ENCODE measurements around the gene ARHGEF17. TPM values are rescaled to one million over a fixed set of nuclear protein-coding genes. Genes with fewer than 3 reads are reported as not detected.
A peak's percentile ranks its signal among the peaks of the same experiment; 100 is the strongest.

Gene ARHGEF17
- total RNA-seq, 2 donors from 2014 or later, result 31.0 to 39.0 TPM

DNA sequence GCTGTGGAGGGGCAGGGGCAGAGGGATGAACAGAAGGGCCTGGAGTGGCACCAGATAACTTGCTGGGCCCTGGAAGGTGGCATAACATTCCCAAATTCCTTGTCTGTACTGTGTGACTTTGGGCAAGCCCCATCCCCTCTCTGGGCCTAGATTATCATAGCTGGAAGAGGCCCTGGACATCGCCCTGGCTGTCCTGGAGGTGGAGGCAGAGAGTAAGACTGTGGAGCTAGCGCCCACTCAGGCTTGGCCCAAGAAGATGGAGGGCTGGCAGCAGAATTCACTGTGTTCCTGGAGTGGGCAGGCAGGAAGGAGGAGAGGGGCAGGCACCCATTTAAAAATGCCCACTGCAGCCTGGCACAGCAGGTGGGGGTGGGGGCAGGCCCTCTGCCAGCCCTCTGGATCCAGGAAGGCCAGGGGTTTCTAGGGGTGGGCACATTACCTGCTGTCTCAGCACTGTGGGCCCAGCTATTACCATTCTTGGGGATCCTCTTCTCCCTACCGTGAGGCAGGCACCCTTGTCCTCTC lies 22.6 kb downstream of the ARHGEF17 start:
- H3K4me3 ChIP-seq (ENCODE audit: low read length), result peak overlapping the region; percentile 60
- H3K4me3 Mint-ChIP-seq, result no peak overlapping the region
- peaks cover under 1% of the 10 kb centered on the region for H3K36me3 Mint-ChIP-seq (ENCODE audit: low read depth)
- TF ChIP-seq, protein P1, sequence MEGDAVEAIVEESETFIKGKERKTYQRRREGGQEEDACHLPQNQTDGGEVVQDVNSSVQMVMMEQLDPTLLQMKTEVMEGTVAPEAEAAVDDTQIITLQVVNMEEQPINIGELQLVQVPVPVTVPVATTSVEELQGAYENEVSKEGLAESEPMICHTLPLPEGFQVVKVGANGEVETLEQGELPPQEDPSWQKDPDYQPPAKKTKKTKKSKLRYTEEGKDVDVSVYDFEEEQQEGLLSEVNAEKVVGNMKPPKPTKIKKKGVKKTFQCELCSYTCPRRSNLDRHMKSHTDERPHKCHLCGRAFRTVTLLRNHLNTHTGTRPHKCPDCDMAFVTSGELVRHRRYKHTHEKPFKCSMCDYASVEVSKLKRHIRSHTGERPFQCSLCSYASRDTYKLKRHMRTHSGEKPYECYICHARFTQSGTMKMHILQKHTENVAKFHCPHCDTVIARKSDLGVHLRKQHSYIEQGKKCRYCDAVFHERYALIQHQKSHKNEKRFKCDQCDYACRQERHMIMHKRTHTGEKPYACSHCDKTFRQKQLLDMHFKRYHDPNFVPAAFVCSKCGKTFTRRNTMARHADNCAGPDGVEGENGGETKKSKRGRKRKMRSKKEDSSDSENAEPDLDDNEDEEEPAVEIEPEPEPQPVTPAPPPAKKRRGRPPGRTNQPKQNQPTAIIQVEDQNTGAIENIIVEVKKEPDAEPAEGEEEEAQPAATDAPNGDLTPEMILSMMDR (conservative IDR thresholded peaks at IDR 0.05), result peak; percentile 64
- peaks cover 11% of the 10 kb centered on the region for H3K4me1 ChIP-seq (ENCODE audit: control insufficient read depth, insufficient read depth, low read length)
- peak overlapping the region; percentile 8 for H3K9ac ChIP-seq (ENCODE audit: extremely low read depth, low read length, poor library complexity, severe bottlenecking)
- peak; percentile 77 for DNase-seq
- no peaks in the 10 kb centered on the region for H3K27me3 ChIP-seq (ENCODE audit: control insufficient read depth, insufficient read depth, low read length, poor library complexity, severe bottlenecking)
- H3K9me3 Mint-ChIP-seq, result no peaks in the 10 kb centered on the region
- no peaks in the 10 kb centered on the region for H3K36me3 ChIP-seq (ENCODE audit: control insufficient read depth, insufficient read depth, low read length)
- H3K27ac Mint-ChIP-seq, result peak overlapping the region; percentile 53
- WGBS, 2 experiments (ENCODE audit: insufficient coverage in 1 of 2, insufficient read length in 1 of 2), result 80% methylated on average over 3 of the region's 3 CpGs; no CpG with 5 or more reads in 1 of the 2 experiments
- peaks cover 6% of the 10 kb centered on the region for H3K27me3 Mint-ChIP-seq (ENCODE audit: insufficient read depth)
- H3K4me1 Mint-ChIP-seq, result peaks cover 39% of the 10 kb centered on the region
- peak overlapping the region; percentile 87 for H3K27ac ChIP-seq (ENCODE audit: low read depth, low read length)
- H3K9me3 ChIP-seq (ENCODE audit: control insufficient read depth, low read length), result no peaks in the 10 kb centered on the region

DNA sequence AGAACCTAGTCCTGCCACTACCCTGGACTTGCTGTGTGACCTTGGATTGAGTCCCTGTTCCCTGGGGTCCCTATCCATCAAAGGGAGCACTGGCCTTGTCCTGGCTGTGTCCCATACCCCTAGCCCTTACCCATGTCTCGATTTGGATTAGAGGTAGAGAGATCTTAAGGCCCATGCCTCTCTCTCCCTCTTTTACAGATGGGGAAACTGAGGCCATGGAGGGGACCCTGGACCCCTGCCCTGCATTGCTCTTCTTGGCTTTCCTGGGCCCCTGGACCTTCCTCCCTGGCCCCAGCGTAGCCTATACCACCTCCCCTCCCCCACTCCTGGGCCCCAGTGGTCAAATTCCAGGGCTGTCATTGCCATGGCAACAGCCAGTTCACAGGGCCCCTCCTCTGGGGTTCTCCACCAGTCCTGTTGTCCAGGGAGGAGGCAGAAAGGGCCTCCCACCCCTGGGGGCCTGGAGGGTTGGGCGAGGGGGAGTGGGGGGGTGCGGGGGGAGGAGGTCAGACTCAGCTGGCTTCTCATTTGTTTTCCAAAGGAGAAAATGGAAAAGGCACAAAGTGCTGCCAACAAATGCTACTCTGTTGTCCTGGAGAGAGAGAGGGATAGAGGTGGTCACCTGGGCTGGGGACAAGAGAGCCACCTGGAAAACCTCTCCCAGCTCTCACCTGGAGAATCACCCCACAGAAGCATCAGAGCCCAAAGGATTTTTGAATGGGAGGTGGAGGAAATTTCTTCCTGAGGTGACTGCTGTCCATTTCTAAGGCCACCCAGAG lies 23.3 kb downstream of the ARHGEF17 start:
- peak; percentile 92 for DNase-seq
- peaks cover 11% of the 10 kb centered on the region for H3K4me1 ChIP-seq (ENCODE audit: control insufficient read depth, insufficient read depth, low read length)
- no peaks in the 10 kb centered on the region for H3K9me3 Mint-ChIP-seq
- peak overlapping the region; percentile 30 for H3K27ac Mint-ChIP-seq
- peak overlapping the region; percentile 8 for H3K9ac ChIP-seq (ENCODE audit: extremely low read depth, low read length, poor library complexity, severe bottlenecking)
- peaks cover 6% of the 10 kb centered on the region for H3K27me3 Mint-ChIP-seq (ENCODE audit: insufficient read depth)
- peak overlapping the region; percentile 87 for H3K27ac ChIP-seq (ENCODE audit: low read depth, low read length)
- H3K36me3 ChIP-seq (ENCODE audit: control insufficient read depth, insufficient read depth, low read length), result peaks cover 6% of the 10 kb centered on the region
- H3K9me3 ChIP-seq (ENCODE audit: control insufficient read depth, low read length), result no peaks in the 10 kb centered on the region
- no peak overlapping the region for H3K4me3 Mint-ChIP-seq
- H3K4me1 Mint-ChIP-seq, result peaks cover 39% of the 10 kb centered on the region
- no peaks in the 10 kb centered on the region for H3K27me3 ChIP-seq (ENCODE audit: control insufficient read depth, insufficient read depth, low read length, poor library complexity, severe bottlenecking)
- WGBS, 2 experiments (ENCODE audit: insufficient coverage in 1 of 2, insufficient read length in 1 of 2), result 34% methylated on average over 4 of the region's 4 CpGs; no CpG with 5 or more reads in 1 of the 2 experiments
- no peaks in the 10 kb centered on the region for H3K36me3 Mint-ChIP-seq (ENCODE audit: low read depth)
- TF ChIP-seq, protein P1 (conservative IDR thresholded peaks at IDR 0.05), result no peak
- peak overlapping the region; percentile 60 for H3K4me3 ChIP-seq (ENCODE audit: low read length)

DNA sequence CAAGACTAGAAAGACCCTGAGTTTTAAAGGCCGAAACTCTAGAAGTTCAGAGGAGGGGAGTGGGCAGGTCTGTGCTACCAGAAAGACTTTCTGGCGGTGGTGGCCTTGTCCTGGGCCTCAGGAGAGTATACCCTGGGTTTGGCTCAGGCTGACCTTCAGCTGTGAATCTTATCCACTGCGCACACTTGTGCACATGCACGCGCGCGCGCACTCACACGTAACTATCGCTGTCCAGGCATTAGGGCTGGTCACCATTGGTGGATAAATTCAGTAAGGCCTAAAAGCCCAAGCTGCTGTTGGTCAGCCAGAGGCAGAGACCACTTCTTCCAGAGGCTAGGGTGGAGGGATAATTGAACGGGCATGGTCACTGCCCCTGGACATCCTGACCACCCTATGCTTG lies 25.1 kb downstream of the ARHGEF17 start:
- peaks cover 8% of the 10 kb centered on the region for H3K27me3 Mint-ChIP-seq (ENCODE audit: insufficient read depth)
- H3K27ac Mint-ChIP-seq, result no peak overlapping the region
- H3K4me1 ChIP-seq (ENCODE audit: control insufficient read depth, insufficient read depth, low read length), result peaks cover 11% of the 10 kb centered on the region
- peak overlapping the region; percentile 63 for H3K27ac ChIP-seq (ENCODE audit: low read depth, low read length)
- WGBS, 2 experiments (ENCODE audit: insufficient coverage in 1 of 2, insufficient read length in 1 of 2), result 95 to 97% methylated on average over 11 of the region's 11 CpGs
- TF ChIP-seq, protein P1 (conservative IDR thresholded peaks at IDR 0.05), result no peak
- H3K4me3 ChIP-seq (ENCODE audit: low read length), result no peak overlapping the region
- no peak for DNase-seq
- H3K9me3 ChIP-seq (ENCODE audit: control insufficient read depth, low read length), result no peaks in the 10 kb centered on the region
- no peak overlapping the region for H3K9ac ChIP-seq (ENCODE audit: extremely low read depth, low read length, poor library complexity, severe bottlenecking)
- peaks cover 39% of the 10 kb centered on the region for H3K4me1 Mint-ChIP-seq
- no peak overlapping the region for H3K4me3 Mint-ChIP-seq
- H3K9me3 Mint-ChIP-seq, result no peaks in the 10 kb centered on the region
- no peaks in the 10 kb centered on the region for H3K27me3 ChIP-seq (ENCODE audit: control insufficient read depth, insufficient read depth, low read length, poor library complexity, severe bottlenecking)
- H3K36me3 ChIP-seq (ENCODE audit: control insufficient read depth, insufficient read depth, low read length), result peaks cover 9% of the 10 kb centered on the region
- H3K36me3 Mint-ChIP-seq (ENCODE audit: low read depth), result peaks cover 1% of the 10 kb centered on the region
